Fibroblast of villous mesenchyme (primary cell): Measurements from ENCODE around the gene GLB1L2. TPM values are rescaled to one million over a fixed set of nuclear protein-coding genes. Genes with fewer than 3 reads are reported as not detected.

ENCODE experiments used
- DNase-seq: peaks from one replicate; pipeline ENCODE4 v3.0.0-alpha.2; 2010; ENCODE audit warnings: low read depth
- H3K4me3 ChIP-seq: 2 replicates; pipeline ENCODE4 v1.5.1; 2011; ENCODE audit warnings: low read depth, mild to moderate bottlenecking, low read length
- total RNA-seq: library from RNA; depleted of rRNA; stranded (reverse); fragments of >200 nt; gene quantifications from 2 replicates; pipeline ENCODE4 v1.2.3, GENCODE V29; 2012
- TF ChIP-seq, protein P1 (sequence below): IDR thresholded peaks from 2 replicates; pipeline ENCODE4 v1.5.1; 2012; ENCODE audit warnings: low read depth, mild to moderate bottlenecking, low read length; ENCODE audit not compliant: insufficient read depth

GLB1L2 gene
- total RNA-seq, 1 donor = not detected

DNA sequence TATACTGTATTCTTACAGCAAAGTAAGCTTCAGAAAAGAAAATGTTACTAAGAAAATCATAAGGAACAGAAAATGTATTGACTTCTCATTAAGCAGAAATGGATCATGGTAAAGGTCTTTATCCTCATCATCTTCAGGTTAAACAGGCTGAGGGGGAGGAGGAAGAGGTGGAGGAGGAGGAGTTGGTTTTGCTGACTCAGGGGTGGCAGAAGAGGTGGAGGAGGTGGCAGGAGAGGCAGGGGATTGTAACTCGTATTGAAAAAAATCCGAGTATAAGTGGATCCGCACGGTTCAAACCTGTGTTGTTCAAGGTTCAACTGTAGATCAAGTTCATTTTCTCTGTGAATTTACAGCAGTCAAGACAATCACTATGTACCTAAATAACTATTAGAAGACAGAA lies 42.6 kb upstream of the GLB1L2 start:
- no peak for DNase-seq
- no peak overlapping the region for H3K4me3 ChIP-seq
- TF ChIP-seq, protein P1, sequence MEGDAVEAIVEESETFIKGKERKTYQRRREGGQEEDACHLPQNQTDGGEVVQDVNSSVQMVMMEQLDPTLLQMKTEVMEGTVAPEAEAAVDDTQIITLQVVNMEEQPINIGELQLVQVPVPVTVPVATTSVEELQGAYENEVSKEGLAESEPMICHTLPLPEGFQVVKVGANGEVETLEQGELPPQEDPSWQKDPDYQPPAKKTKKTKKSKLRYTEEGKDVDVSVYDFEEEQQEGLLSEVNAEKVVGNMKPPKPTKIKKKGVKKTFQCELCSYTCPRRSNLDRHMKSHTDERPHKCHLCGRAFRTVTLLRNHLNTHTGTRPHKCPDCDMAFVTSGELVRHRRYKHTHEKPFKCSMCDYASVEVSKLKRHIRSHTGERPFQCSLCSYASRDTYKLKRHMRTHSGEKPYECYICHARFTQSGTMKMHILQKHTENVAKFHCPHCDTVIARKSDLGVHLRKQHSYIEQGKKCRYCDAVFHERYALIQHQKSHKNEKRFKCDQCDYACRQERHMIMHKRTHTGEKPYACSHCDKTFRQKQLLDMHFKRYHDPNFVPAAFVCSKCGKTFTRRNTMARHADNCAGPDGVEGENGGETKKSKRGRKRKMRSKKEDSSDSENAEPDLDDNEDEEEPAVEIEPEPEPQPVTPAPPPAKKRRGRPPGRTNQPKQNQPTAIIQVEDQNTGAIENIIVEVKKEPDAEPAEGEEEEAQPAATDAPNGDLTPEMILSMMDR = no peak

DNA sequence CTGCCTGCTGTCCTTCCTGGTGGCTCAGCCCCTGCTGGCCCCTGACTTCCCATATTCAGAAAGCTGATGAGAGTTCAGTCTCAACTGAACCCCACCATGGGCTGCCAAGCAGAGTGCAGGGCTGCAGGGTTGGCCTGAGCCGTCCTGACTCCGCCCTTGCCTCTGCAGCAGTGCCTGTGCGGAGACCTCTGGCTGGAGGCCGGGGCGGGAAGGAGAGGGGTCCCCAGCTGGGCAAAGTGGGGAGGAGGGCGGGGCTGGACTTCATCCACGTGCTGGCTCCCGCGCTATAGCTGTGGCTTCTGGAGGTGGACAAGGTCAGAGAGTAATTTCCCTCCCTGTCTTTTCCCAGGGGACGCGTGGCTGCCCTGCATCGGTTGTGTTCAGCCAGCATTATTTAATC lies 42.0 kb upstream of the GLB1L2 start:
- TF ChIP-seq, protein P1 = no peak
- DNase-seq = no peak
- no peak overlapping the region for H3K4me3 ChIP-seq

DNA sequence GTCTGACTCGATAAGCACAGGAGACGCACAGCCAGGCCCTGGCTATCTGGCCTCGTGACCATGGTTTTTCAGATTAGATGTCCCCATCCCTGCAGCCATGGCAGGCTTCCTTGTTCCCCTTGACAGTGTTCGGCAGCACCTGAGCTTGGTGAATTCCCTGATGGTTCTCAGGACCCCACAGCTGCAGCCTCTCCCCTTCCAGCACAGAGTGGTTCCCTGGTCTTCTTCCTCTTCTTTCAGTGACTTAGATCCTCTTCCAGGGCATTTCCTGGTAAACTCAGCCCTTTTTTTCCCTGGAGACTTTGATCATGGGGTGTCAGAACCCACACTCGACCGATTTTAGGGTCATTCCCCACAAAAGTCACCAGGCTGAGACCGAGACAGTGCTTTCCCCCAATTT lies 41.1 kb upstream of the GLB1L2 start:
- DNase-seq = no peak
- no peak overlapping the region for H3K4me3 ChIP-seq
- TF ChIP-seq, protein P1 = no peak

DNA sequence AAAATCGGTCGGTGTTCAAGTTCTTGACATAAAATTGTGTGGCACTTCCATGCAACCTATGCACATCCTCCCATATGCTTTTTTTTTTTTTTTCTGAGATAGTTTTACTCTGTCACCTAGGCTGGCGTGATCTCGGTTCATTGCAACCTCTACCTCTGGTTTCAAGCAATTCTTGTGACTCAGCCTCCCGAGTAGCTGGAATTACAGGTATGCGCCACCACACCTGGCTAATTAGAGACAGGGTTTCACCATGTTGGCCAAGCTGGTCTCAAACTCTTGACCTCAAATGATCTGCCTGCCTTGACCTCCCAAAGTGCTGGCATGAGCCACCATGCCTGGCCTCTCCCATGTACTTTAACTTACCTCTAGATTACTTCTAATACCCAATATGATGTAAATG lies 40.6 kb upstream of the GLB1L2 start:
- TF ChIP-seq, protein P1 = no peak

DNA sequence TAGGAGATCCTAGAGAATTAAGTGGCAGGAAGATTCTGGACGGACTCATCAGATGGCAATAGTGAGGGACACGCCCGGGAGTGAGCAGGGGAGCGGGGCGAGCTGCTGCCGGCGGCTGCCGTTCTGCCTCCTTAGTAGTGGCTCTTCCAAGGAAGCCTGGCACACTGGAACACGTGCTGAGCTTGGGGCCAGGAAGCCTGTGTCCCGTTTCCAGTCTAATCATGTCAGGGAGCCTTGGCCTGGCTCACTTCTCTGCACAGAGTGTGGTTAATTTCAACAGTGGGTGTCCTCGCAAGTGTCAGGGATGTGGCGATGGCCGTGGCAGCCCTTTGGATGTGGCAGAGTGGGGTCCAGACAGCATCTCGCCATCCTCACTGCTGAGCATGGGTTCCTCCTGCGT lies 39.1 kb upstream of the GLB1L2 start:
- TF ChIP-seq, protein P1 = no peak
- no peak overlapping the region for H3K4me3 ChIP-seq
- DNase-seq = no peak

More for the DNA sequence above, 40.6 kb upstream of the GLB1L2 start:
- DNase-seq = no peak
- H3K4me3 ChIP-seq = no peak overlapping the region

DNA sequence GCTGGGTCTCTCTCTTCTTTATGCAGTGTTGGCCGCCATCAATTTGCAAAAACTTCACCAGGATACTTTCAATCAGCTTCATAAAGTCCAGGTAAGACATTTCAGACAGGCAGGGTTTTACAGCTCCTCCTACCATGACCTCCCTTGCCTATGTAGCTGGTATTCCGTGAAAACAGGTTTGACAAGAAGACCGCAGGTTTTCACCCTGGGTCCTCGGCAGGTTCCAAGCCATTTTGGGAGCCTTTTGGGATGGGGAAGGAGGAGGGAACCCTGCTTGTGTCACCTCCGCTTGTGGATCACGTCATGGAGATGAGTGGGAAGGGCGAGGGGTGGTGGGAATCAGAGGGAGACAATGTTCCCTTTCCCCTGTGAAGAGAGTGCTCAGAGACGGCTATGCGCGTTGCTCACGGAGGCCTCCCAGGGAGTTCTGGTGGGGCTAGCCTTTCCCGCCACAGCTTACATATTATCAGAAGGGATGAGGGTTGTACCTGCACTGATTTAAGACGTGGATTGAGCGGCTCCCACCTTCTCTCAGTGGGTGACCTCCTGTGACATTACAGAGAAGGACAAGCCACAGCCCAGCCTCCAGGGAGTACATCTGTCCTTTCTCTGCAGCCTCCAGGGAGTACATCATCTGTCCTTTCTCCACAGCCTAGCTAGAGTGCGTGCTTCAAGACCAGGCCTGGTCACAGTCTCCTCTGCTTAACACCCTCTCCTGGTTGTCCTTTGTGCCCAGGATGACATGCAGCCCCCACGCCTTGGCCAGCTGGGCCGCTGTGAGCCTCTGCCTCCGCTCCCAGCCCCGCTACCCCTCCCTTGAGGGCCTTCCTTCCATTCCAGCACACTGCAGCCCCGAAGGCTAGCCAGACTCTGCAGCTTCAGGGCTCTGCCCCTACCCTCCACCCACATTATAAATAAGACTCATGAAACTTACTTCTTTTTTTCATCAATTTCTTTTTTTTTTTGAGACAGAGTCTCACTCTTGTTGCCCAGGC lies 38.4 kb upstream of the GLB1L2 start:
- H3K4me3 ChIP-seq = no peak overlapping the region
- TF ChIP-seq, protein P1 = no peak
- DNase-seq = no peak

DNA sequence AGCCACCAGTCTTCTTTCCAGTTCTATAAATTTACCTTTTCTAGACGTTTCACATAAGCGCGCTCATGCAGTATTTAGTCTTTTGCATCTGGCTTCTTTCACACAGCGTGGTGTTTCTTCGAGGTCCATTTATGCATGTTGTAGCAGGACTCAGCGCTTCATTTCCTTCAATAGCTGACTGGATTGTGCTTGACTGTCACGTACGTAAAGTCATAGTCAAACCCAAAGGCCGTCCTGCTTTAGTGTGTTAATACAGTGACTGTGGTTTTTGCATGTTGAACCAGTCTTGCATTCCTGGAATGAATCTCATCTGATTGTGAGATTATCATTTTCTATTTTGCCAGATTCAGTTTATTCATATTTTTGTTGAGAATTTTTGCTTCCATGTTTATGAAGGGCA lies 37.1 kb upstream of the GLB1L2 start:
- no peak overlapping the region for H3K4me3 ChIP-seq
- TF ChIP-seq, protein P1 = no peak
- DNase-seq = no peak
